Measurements from ENCODE around the gene CNRIP1.

CNRIP1 gene

DNA sequence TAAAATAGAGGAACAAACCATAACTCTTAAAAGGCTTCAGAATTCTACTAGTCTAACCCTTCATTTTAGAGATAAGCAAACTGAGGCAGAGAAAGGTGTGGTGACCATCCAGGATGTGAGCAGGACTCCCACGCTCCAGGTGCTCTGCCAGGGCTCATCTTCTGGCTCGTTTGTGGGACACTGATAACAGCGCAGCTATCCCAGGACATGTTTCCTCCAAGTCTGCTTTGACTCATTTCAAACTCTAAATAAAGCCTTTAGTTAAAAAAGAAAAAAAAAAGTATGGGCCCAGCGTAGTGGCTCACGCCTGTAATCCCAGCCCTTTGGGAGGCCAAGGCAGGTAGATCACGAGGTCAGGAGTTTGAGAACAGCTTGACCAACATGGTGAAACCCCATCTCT, 28.4 kb downstream of the CNRIP1 start:
- DNase-seq = no peak

DNA sequence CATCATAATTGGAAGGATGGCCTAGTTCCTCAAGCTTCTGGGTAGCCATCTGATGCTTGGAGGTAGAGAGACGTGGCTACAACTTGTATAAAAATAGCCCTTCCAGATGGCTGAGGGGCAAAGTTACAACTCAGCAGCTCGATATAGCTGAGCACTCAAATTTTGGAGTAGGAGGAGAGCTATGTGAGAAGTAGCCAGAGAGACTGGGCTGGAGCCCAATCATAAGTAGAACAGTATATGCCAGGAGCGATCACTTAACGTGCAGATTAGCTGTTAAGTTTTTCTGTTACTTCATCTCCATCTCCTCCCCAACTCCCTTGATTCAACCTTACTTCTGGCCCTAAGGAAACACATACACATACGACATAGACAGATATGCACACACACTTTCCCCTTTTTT, 28.8 kb downstream of the CNRIP1 start:
- DNase-seq = no peak

DNA sequence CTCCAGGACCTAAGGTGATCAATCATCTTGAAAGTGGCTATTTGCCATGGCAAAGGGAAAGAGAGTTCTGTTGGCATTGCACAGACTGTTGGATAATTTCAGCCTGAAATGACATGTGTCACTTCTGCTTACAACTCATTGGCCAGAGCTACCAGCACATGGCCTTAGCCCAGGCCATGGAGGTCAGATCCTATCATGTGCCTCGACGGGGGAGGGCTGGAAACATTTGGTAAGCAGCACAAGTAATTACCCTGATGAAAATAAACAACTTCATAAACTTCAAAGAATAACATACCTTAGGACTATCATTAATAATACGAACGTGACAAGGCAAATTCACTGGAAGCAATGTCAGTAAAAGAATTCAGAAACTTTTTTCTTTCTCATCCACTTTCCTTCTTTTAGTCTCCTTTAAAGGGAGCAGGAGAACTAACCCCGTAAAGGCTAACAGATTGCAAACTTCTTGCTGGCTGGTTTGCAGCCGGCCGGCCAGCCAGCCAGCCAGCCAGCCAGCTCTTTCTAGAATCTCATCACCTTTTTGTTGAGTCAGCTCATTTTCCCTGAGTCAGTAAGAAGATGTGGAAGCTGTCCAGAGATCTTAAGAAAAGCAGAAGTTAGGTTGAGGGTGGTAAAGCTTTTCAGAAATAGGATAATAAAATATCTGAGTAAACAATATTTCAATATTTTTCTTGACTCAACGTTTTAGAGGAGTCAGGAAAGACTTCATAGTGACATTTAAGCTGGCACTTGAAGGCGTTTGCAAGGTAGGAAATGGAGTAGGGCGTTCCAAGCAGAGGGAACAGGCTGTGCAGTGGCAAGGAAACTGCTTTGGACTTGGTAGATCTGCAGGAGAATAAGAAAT, 31.9 kb downstream of the CNRIP1 start:
- peak; percentile 14 for DNase-seq

DNA sequence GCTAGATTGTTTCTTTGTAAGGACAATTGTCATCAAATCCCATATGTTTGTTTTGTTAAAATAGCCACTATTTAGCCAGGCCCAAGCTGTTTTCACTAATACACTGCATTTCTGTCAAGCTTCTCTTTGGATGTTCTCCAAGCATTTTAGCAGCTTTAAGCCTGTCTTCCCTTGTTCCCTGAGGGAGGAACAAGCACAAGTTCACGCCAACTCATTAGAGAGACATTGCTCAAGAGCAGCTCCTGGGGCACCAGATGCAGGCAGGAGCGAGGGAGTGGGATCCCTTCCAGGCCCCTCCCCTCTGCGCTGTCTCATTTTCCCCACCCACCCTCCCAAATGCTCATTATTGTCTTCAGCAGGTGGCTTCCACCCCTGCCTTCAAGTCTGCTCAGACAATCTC, 34.9 kb downstream of the CNRIP1 start:
- DNase-seq = peak; percentile 25

DNA sequence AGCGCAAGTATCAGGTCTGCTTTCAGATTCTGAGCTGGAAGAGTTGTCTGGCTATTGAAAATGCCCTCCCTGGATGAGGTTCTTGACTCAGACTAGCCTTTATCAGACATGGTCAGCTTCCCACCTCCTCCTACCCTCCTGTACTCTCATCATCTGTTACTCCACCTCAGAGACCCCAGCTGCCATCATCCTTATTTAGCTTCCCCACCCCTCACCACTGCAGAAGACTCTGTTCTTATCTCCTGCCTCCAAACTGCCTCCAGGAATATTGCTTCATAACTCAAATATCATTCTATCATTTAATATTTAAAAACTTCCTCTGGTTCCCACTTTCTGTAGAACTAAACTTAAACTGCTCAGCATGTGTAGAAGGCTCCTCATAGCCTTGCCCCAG, 36.3 kb downstream of the CNRIP1 start:
- no peak for DNase-seq

DNA sequence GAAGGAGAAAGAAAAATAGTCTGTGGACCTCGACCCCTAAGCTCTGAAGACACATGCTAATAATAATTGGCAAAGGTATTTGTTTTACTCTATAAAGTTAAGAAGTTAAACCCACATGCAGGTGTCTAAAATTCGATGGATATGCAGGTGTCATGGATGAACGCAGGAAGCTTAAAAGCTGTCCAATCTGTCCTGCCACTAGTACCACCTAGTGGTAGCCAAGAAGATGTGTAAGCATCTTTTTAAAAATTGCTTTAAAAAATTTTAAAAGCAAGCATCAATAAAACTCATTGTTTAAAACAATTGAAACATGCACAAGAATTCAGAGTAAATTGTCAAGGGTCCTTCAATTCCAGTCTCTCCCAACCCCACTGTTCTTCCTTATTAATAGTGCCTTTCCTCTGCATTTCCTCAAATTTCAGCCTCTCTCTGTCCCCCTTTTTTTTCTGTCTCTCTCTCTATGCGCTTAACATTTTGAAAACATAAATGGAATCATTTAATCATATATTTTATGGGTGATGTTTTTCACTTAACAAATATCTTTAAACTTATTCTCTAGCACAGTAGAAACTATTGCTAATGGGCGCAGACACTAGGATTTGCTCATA, 36.8 kb downstream of the CNRIP1 start:
- DNase-seq = peak; percentile 49

DNA sequence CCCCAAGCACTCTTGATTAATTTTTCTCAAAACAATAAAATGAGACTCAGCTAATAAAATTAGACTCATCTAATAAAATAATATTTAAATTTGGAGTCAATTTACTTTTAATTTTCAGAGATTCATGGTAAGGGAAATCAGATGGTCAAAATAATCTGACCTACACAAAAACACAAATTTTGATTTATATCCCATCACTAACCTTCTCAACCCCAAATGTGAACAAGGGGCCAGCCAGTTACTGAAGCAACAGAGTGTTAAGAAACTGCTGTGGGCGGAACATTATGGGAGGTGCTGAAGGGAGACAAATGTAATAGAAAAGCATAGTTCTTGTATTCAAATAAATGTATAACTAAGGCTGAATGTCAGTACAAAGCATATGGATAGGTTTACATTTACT, 39.0 kb downstream of the CNRIP1 start:
- no peak for DNase-seq

DNA sequence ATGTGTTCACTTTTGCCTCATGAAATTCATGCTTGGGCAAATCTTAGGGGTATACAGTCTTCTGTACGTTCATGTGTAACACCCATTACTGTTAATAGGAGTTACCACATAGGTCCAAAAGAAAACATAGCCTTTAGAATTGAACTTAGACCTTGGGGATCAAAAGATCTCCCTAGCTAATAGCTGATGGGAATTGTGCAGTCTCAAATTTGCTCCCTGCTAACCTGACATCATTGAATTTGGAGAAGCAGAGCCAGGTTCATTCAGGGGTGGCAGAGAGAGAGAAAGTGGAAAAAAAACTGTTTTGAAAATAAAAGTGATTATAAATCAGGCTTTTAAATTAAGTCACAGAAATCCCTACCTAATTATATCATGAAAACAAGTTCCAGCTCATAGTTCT, 39.4 kb downstream of the CNRIP1 start:
- no peak for DNase-seq

DNA sequence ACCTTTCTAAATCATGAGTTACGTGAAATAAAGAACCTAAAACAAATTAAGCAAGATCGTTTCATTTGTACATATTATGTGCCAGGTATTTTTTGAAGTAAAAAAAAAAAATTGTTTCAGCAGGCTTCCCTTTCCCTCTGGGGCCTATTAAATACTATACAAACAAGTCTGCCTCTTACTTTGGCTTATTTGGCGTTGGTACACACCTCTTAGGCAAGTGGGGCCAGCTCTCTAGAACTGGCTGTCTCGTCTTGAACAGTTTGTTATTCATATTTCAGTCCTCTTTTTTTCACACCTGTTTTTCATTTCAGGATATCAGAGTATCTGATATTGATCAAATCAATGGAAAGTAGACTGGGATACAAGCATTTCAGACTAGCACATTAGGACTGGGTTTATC, 40.1 kb downstream of the CNRIP1 start:
- no peak for DNase-seq

DNA sequence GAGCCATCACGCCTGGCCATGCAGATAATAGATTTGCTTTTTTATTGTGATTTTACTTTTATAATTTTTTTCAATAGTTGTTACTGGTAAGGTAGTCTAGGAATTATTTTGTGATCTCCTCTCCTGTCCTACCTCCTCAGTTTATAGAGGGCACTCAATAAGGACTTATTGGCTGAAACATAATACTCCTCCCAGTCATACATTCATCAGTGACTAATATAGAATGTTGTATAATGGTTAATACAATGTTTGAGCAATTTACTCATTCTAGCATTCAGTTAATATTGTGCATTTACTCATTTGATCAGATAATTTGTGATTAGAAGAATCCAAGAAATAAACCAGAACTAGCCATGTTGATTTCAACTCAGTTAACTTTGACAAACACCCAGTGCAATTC, 41.6 kb downstream of the CNRIP1 start:
- DNase-seq = no peak

DNA sequence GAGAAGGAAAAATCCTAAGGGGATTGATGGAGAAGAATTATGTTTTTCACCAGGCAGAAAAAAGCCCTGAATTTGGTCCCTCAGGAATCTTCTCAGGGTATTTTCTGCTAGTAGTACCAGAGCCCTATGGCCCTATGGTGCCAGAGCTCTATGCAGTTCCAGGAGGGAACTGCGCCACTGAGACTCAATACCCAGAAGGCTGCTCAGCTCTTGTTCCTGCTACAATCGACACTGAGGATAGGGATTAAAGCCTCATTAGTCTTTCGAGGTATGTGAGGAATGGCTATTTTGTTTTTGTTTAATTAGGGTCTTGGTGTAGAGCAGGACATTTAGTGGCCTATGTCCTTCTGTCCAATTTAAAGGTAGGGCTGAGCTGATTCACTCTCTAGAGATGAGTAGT, 45.7 kb downstream of the CNRIP1 start:
- DNase-seq = no peak

DNA sequence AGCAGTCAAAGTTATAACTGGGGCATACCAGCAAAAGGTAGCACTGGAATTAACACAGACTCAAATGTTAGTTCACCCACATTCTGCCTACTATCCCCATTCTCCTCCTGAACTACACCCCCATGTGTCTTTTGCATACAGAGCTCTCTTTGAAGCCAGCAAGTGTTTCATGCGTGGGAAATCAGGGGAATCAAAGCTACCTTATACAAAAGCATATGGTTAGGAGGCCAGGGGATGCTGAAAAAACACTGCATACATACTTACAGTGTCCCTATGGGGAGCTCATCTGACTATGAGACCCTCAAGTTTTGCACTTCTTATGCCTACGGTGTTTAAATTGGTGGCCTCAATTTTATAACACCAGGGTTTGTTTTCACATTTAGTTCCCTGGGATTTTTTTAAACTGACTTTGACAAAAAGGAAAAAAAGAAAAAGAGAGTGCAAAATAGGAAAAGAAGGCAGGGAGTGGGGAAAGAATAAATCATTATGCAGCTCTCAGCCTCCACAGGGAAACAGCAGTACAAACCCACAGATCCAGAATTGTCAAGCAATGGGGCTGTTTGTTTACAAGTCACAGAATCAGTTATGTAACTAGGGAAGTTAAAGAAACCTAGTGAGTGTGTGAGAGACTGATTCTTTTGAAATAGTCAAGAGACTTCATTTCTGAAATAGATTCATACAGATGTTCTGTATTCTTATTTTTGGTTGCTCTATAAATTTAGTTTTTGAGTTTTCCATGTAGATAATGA, 47.3 kb downstream of the CNRIP1 start:
- DNase-seq = no peak

DNA sequence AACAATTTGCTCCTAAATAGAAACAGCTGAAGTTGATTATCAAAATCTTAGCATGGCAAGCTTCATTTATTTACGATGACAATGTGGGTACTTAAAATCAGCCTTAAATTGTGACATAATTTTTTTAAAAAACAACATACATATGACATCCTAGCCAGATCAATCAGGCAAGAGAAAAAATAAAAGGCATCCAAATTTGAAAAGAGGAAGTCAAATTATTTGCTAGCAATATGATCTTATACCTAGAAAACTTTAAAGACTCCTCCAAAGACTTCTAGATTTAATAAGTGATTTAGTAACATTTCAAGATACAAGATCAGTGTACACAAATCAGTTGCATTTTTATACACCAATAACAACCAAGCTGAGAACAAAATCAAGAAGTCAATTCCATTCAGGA, 53.1 kb downstream of the CNRIP1 start:
- DNase-seq = no peak

DNA sequence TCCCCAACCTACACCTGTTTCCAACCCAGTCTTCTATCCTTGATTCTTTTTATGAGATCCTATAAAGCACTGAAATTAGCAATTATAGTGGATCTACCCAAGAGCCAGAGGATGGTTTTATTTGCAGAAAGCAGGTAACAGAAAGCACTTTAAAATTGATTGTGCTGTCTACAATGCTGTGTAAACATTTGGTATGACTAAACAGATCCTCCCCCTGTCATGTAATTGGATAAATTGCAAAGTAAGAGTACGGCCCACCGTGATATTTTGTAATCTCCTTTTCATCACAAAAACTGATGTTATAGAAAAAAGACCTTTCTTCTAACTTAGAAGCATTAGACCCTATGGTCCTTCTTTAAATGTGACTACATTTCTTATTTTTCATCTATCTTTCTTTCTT, 56.1 kb downstream of the CNRIP1 start:
- DNase-seq = no peak

DNA sequence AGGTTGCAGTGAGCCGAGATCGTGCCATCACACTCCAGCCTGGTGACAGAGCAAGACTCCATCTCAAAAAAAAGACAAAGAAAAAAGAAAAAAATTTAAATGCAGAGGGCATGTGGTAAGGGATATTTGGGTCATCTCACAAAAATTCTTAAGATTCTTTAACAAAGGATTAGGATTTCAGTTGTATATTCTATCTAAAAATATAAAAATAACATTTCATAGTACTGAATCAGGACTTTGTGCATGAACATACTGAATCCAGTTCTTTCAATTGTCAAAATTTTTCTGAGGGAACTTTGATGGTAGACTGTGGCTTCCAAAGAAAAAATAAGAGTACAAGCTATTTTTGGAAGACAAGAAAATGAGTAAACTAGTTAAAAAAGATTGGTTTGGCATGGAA, 60.9 kb downstream of the CNRIP1 start:
- no peak for DNase-seq

DNA sequence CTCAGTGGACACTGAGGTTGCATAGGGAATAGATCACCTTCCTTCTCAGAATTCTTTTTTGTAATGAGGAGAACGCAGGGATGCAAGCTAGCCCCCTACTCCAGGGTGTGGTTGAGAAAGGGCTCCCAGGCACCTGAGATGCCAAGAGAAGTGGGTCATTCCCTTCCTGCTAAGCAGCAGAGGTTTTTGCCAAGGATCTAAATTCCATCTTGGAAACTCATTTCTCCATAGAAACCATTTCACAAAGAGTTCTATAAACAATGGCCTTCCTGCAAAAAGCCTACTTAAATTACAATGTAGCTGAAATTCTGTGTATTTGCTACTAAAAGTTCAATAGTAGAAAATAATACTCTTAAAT, 63.7 kb downstream of the CNRIP1 start:
- no peak for DNase-seq

DNA sequence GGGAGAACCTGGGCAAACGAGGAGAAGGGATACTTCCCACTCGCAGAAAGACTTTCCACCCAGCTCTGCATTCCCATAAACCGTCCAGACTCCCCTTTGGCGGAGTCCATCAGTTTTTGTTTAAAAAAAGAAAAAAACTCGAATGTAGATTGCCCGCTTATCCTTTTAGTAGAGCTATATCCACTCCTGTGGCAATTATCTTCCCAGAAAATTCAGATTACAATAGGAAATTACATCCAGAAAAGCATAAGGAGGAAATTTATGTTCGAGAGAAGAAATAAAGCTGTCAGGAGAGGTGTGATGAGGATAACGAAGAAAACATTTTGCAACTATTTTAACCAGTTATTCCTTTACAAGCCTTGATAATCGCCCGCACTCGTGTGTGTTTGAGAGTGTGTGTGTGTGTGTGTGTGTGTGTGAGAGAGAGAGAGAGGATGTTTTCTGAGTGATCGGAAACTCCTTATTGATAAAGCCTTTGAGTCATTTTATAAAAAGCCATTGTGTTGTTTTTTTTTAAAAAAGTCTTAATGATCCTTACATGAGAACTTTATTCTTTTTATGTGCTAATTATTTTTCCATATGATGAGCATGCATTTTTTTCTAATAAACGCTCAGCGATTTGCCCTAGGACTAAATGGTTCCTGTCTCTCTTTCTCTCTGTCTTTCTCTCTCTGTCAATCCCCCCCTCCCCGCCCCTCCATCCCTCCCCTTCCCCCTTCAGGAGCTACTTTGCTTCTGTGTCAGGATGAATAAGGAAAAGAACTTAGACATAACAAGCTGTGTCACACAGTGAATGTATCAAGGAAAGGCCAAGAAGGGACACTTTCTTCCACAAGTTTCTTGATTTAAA, 66.3 kb downstream of the CNRIP1 start:
- DNase-seq = no peak

DNA sequence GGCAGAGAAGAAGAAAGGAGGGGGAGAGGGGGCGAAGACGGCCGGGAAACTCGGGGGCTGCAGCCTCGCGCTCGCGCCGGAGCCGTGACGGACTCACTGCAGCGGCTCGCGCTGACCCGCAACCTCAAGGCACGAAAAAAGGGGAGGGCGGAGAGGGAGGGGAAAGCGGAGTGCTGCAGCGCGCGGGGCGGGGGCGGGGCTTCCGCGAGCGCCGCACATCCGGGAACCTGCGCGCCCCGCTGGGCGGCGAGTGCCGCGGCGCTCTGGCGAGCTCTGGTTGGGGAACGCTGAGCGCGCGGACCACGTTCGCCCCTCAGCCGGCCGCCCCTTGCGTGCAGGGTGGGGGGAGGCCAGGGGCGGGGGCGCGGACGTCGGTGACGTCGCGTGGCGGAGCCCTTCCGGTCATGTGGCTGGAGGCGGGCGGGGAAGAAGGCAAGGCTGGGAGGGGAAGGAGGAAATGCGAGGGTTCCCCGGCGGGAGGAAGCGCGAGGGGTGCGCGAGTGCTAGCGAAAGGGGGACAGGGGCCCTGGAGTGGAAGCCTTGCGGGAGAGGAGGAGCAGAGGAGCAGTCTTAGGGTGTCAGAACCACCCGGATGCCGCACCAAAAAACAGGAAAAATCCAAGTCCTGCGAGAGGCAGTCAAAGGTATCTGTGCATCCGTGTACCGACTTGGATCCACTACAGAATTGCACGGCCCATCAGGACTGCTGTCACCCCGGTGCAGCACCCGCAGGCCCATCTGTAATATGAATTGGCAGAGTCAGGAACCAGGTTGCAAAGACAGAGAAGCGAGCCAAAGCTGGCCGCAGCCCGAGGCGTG, 67.1 kb downstream of the CNRIP1 start, which contains the start of gene PPP3R1:
Gene PPP3R1 (minus strand): TSS at position 133 of the 819 bp plus-strand sequence. CDS start 405 bp downstream, outside the sequence.
- peak; percentile 97 for DNase-seq

DNA sequence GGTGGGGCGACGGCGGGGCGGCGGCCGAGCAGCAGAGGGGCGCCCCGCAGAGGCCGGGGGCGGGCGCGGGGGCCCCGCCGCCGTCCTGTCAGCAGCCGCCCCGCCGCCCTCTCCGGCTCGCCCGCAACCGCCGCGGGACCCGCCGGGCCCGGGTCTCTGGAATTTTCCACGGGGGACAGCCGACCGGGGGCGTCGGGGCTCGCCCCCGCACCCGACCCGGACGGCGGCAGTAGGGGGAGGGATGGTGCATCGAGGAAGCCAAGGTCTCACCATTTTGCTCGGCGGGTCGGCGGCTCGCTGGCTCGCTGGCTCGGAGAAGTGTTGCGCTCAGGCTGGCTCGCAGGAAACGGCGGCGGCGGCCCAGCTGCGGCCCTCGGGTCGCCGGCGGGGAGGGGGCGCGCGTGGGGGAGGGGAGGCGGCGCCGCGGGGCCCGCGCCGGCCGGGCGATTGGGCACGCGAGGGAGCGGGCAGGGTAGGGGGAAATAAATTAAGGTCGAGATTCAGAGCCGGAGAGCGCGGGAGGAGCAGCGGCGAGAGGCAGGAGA, 67.8 kb downstream of the CNRIP1 start:
- no peak for DNase-seq

DNA sequence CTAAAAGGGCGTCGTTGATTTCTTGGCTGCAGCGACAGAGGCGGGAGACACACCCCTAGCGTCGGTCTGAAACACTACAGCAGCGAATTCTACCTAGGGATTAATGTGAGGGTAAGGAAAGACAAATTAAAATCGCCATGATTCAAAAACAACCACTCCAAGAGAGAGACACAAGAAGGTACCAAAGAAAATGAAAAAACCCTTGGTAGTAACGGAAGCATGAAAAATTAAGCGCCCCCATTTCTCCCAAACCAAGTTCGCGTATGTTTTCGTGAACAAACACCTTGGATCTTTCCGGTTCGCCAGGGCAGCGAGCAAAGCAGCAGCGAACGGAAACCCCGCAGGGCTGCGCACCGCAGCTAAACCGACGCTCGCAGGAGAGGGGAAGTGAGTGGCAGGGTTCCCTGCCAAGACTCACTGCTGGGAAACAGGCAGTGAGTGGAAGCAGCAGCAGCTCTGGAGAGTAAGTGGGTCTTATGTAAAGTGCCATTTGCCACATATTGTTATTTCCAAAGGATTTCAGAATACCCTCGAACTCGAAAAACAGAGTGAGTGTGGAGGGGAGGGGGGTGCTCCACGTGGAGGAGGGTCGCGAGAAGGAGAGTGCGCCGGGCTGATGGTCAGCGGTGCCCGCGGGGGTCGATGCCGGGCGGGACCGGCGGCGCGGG, 68.4 kb downstream of the CNRIP1 start:
- peak; percentile 91 for DNase-seq

DNA sequence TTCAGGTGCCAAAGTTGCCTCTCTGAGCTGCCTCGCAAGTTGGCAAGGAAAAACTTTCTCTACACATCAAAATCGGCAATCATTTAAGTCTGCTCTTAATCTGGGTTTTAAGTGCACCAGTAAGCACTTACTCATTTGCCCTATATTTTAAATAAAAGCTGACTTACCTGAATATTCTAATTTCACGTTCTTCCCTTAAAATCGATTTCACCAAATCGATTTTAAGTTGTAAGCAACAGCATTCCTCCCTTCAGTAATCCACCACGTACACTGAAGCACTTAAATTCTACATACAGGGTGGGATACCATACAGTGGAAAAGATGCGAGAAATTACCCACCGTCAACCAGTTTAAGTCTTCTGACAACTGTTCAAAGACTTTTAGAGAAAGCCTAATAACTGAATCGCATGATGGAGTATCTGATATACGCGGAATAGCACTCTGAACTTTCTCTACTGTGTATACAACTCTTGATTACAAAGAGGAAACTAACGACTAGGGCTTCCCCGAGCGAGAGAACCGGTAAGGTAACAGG, 69.0 kb downstream of the CNRIP1 start:
- no peak for DNase-seq

All from eye (tissue), 1 donor.